HEK293 (cell line): ENCODE data around the gene OPHN1.

Experiments used
- CTCF ChIP-seq: fragments of 450-650 bp; formaldehyde crosslinking; IDR thresholded peaks from 2 replicates; pipeline ENCODE4 v1.5.1; 2016; ENCODE audit warnings: missing biosample characterization, missing genetic modification characterization
- HOXD13 ChIP-seq: sonication (generic); formaldehyde crosslinking; IDR thresholded peaks from 2 replicates; pipeline ENCODE4 v1.8.0; 2022; ENCODE audit warnings: missing genetic modification reagents, borderline replicate concordance
- ZNF335 ChIP-seq: fragments of 450-650 bp; formaldehyde crosslinking; conservative IDR thresholded peaks from 2 replicates; pipeline ENCODE4 v1.5.1; 2016; ENCODE audit warnings: missing biosample characterization, missing genetic modification characterization
- ZNF398 ChIP-seq: fragments of 450-650 bp; formaldehyde crosslinking; IDR thresholded peaks from 2 replicates; pipeline ENCODE4 v1.5.1; 2017; ENCODE audit warnings: missing biosample characterization, missing genetic modification characterization
- ZNF518A ChIP-seq: fragments of 450-650 bp; formaldehyde crosslinking; conservative IDR thresholded peaks from 2 replicates; pipeline ENCODE4 v1.5.1; 2016; ENCODE audit warnings: low read depth, missing biosample characterization, missing genetic modification characterization

GRCh38 chrX:68048774-68049173, 384.5 kb downstream of the OPHN1 start:
- no peak for TF ChIP-seq CTCF (tag by site-specific recombination)
- TF ChIP-seq ZNF335 (tag by site-specific recombination), result no peak
- TF ChIP-seq HOXD13 (CRISPR knock-in tag), result no peak
- TF ChIP-seq ZNF398 (tag by site-specific recombination), result no peak
- no peak for TF ChIP-seq ZNF518A (tag by site-specific recombination)
